ENCODE measurements around the gene EML6.

The EML6 gene

DNA sequence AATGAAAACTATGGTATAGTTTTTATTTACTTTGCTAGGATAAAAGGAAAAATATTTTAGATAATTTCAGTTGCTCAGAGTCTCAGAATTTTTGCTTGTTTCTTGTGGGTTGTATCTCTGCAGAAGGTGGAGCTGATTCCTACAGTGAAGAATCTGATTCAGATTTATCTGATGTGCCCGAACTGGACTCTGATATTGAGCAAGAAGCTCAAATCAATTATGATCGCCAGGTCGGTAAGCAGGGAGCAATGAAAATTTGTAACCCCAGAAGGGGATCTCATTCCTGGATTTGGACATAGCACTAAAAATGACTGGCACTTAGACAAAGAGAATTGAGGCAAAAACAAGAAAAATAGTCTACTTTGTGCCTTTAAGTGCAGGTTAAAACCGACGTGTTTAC is 140.2 kb downstream of the EML6 start:
- Histone ChIP-seq H3K36me3 (replicated peaks) (no peaks in the 10 kb centered on the region), H3K27ac (no peak overlapping the region), H3K4me3 (ENCODE audit: low read depth, low read length) (no peak overlapping the region), H3K27me3 (replicated peaks) (no peaks in the 10 kb centered on the region)
- TF ChIP-seq, protein P1, sequence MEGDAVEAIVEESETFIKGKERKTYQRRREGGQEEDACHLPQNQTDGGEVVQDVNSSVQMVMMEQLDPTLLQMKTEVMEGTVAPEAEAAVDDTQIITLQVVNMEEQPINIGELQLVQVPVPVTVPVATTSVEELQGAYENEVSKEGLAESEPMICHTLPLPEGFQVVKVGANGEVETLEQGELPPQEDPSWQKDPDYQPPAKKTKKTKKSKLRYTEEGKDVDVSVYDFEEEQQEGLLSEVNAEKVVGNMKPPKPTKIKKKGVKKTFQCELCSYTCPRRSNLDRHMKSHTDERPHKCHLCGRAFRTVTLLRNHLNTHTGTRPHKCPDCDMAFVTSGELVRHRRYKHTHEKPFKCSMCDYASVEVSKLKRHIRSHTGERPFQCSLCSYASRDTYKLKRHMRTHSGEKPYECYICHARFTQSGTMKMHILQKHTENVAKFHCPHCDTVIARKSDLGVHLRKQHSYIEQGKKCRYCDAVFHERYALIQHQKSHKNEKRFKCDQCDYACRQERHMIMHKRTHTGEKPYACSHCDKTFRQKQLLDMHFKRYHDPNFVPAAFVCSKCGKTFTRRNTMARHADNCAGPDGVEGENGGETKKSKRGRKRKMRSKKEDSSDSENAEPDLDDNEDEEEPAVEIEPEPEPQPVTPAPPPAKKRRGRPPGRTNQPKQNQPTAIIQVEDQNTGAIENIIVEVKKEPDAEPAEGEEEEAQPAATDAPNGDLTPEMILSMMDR (IDR thresholded peaks at IDR 0.05; ENCODE audit: low read depth, low read length, missing control alignments) = no peak
- in situ Hi-C loops (cut with HindIII; ENCODE audit: low pct_ligation_motif_present, low sequenced_read_pairs) = no loop called here
- DNase-seq = no peak

DNA sequence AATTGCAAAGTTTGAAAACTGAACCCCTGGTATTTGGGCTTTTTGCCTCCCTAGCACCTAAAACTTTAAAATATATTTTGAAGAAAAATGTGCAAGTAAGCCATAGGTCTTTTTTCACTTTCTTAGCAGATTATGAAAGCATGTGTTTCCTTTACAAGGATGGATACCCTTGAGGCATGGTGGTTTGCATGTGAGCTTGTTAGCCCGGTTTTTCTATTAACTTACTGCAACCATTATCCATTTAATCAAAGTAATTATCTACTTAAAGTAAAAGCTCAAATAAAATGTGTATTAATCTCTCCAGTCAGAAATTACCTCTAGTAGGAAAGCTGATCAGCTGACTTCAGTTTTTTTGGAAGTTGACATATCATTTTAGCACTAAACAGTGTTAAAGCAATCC is 140.6 kb downstream of the EML6 start:
- Histone ChIP-seq H3K4me3 (ENCODE audit: low read depth, low read length) (no peak overlapping the region), H3K27me3 (replicated peaks) (no peaks in the 10 kb centered on the region), H3K36me3 (replicated peaks) (no peaks in the 10 kb centered on the region), H3K27ac (no peak overlapping the region)
- in situ Hi-C loops (cut with HindIII; ENCODE audit: low pct_ligation_motif_present, low sequenced_read_pairs) = no loop called here
- no peak for DNase-seq
- TF ChIP-seq, protein P1 (IDR thresholded peaks at IDR 0.05; ENCODE audit: low read depth, low read length, missing control alignments) = no peak

DNA sequence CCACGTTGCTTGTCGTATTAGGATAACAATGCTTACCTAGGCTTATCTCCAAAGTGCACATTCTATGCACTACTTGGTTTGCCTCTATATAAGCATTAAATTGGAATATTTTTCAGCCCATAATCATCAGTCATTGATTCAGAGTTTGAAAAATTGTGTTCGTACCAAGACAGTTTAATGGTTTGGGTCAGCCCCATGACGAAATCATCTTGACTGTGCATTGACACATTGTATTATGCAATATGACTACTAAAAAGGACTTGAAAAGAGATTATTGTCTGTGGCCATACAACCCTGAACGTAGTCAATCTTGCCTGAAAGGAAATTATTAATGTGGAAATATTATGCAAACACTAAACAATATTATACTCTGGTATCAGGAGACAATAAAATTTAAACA is 141.3 kb downstream of the EML6 start:
- no peaks in the 10 kb centered on the region for H3K27me3 ChIP-seq (replicated peaks)
- H3K27ac ChIP-seq = no peak overlapping the region
- TF ChIP-seq, protein P1 (IDR thresholded peaks at IDR 0.05; ENCODE audit: low read depth, low read length, missing control alignments) = no peak
- H3K36me3 ChIP-seq (replicated peaks) = no peaks in the 10 kb centered on the region
- H3K4me3 ChIP-seq (ENCODE audit: low read depth, low read length) = no peak overlapping the region
- DNase-seq = no peak
- in situ Hi-C loops (cut with HindIII; ENCODE audit: low pct_ligation_motif_present, low sequenced_read_pairs) = no loop called here

DNA sequence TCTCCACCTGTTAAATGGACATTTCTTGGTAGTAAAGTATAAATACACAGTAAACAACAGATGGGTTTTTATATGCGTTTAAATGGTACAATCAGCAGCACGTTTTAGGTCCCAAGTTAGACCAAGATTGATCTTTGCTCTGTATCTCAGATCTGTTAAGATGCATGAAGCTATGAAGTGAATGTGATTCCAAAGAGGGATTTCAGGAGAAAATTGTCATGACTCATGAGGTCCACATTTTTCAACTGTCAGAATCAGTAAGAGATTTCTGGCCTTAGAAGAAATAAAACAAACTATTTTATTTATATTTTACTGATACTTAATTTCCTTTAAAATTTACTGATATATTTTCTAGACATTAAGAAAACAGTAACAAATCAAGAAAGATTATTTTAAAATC is 142.7 kb downstream of the EML6 start:
- Histone ChIP-seq H3K27ac (no peak overlapping the region), H3K36me3 (replicated peaks) (no peaks in the 10 kb centered on the region), H3K4me3 (ENCODE audit: low read depth, low read length) (no peak overlapping the region), H3K27me3 (replicated peaks) (no peaks in the 10 kb centered on the region)
- in situ Hi-C loops (cut with HindIII; ENCODE audit: low pct_ligation_motif_present, low sequenced_read_pairs) = no loop called here
- no peak for DNase-seq
- TF ChIP-seq, protein P1 (IDR thresholded peaks at IDR 0.05; ENCODE audit: low read depth, low read length, missing control alignments) = no peak

DNA sequence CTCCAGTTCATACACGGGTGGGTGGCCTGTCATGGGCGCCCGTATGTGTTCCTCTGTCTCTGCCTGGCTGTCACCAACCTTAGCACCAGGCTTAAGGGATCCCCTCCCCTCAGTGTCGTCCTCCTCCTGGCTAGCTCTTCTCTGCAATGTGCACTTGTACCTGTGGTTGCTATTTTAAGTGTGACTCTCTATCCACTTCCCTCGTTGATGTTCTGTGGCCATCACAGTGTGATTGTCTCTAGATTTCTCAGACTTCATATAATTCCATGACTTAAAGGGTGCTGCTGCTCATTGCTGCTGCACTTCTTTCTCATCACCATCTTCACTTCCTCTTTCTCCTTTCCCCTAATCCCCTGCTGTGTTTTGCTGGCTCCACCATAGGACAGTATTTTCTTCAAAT is 143.4 kb downstream of the EML6 start:
- no peak for DNase-seq
- no peak overlapping the region for H3K27ac ChIP-seq
- H3K27me3 ChIP-seq (replicated peaks) = no peaks in the 10 kb centered on the region
- no peaks in the 10 kb centered on the region for H3K36me3 ChIP-seq (replicated peaks)
- in situ Hi-C loops (cut with HindIII; ENCODE audit: low pct_ligation_motif_present, low sequenced_read_pairs) = no loop called here
- TF ChIP-seq, protein P1 (IDR thresholded peaks at IDR 0.05; ENCODE audit: low read depth, low read length, missing control alignments) = no peak
- no peak overlapping the region for H3K4me3 ChIP-seq (ENCODE audit: low read depth, low read length)

DNA sequence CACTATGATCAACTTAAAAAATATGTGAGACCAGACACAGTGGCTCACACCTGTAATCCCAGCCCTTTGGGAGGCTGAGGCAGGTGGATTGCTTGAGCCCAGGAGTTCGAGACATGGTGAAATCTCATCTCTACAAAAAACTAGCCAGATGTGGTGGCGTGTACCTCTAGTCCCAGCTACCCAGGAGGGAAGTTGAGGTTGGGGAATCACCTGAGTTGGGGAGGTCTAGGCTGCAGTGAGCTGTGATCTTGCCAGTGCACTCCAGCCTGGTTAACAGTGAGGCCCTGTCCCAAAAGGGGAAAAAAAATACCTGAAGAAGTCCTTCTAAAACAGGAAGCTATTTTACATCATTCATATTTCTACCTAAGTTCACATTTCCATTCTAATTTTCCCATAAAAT is 144.0 kb downstream of the EML6 start:
- no peak for DNase-seq
- TF ChIP-seq, protein P1 (IDR thresholded peaks at IDR 0.05; ENCODE audit: low read depth, low read length, missing control alignments) = no peak
- Histone ChIP-seq H3K27ac (no peak overlapping the region), H3K4me3 (ENCODE audit: low read depth, low read length) (no peak overlapping the region), H3K36me3 (replicated peaks) (no peaks in the 10 kb centered on the region), H3K27me3 (replicated peaks) (no peaks in the 10 kb centered on the region)
- in situ Hi-C loops (cut with HindIII; ENCODE audit: low pct_ligation_motif_present, low sequenced_read_pairs) = no loop called here
